ENCODE data around the gene SUN1. TPM values are rescaled to one million over a fixed set of nuclear protein-coding genes. Genes with fewer than 3 reads are reported as not detected.

Gene SUN1
- total RNA-seq, 4 donors from 2014 or later: 113 to 259 (median 192) TPM

- peaks cover 1 to 68% (median 7%) of the 10 kb centered on the region in 4 donors for H3K4me1 ChIP-seq
- H3K27ac ChIP-seq: peak overlapping the region in 1 of 4 donors; percentile 64
- no peaks in the 10 kb centered on the region for H3K27me3 ChIP-seq
- H3K4me3 ChIP-seq: no peak overlapping the region
- H3K9me3 ChIP-seq: no peaks in the 10 kb centered on the region
- TF ChIP-seq POLR2A (IDR thresholded peaks at IDR 0.05) (no peak), CTCF (IDR thresholded peaks at IDR 0.05) (no peak)
- peak in 2 of 3 donors; percentile 54 to 73 for DNase-seq
- no peaks in the 10 kb centered on the region for H3K36me3 ChIP-seq
Observed at GRCh38 chr7:916291-916941, 84.1 kb downstream of the SUN1 start.

- peak overlapping the region in 1 of 4 donors; percentile 39 for H3K27ac ChIP-seq
- peak in 1 of 3 donors; percentile 40 for DNase-seq
- no peaks in the 10 kb centered on the region for H3K27me3 ChIP-seq
- no peaks in the 10 kb centered on the region for H3K9me3 ChIP-seq
- TF ChIP-seq POLR2A (IDR thresholded peaks at IDR 0.05) (no peak), CTCF (IDR thresholded peaks at IDR 0.05) (no peak)
- H3K4me1 ChIP-seq: peaks cover 12 to 73% (median 18%) of the 10 kb centered on the region in 4 donors
- H3K4me3 ChIP-seq: no peak overlapping the region
- no peaks in the 10 kb centered on the region for H3K36me3 ChIP-seq
Observed at GRCh38 chr7:917255-918117, 85.2 kb downstream of the SUN1 start.

- Histone ChIP-seq H3K27ac (no peak overlapping the region), H3K9me3 (no peaks in the 10 kb centered on the region), H3K4me1 (peaks cover 17 to 75% (median 22%) of the 10 kb centered on the region in 4 donors), H3K36me3 (no peaks in the 10 kb centered on the region), H3K27me3 (no peaks in the 10 kb centered on the region), H3K4me3 (no peak overlapping the region)
- no peak for DNase-seq
- TF ChIP-seq CTCF (IDR thresholded peaks at IDR 0.05) (no peak), POLR2A (IDR thresholded peaks at IDR 0.05) (no peak)
Observed at GRCh38 chr7:918118-918425, 85.8 kb downstream of the SUN1 start.

- peaks cover 19 to 76% (median 26%) of the 10 kb centered on the region in 4 donors for H3K4me1 ChIP-seq
- DNase-seq: peak in 2 of 3 donors; percentile 33 to 41
Observed at GRCh38 chr7:918441-919113, 86.3 kb downstream of the SUN1 start.

More at GRCh38 chr7:918441-919113, 86.3 kb downstream of the SUN1 start:
- Histone ChIP-seq H3K27ac (no peak overlapping the region), H3K9me3 (no peaks in the 10 kb centered on the region), H3K36me3 (no peaks in the 10 kb centered on the region), H3K27me3 (no peaks in the 10 kb centered on the region), H3K4me3 (no peak overlapping the region)
- TF ChIP-seq CTCF (IDR thresholded peaks at IDR 0.05) (no peak), POLR2A (IDR thresholded peaks at IDR 0.05) (no peak)
